ENCODE measurements around the gene ATIC.
"Not testable (repeated sequence)": the region's sequence is repeated elsewhere in the genome, so short reads cannot be mapped to it uniquely, and the experiment has no call there.

The ATIC gene

DNA sequence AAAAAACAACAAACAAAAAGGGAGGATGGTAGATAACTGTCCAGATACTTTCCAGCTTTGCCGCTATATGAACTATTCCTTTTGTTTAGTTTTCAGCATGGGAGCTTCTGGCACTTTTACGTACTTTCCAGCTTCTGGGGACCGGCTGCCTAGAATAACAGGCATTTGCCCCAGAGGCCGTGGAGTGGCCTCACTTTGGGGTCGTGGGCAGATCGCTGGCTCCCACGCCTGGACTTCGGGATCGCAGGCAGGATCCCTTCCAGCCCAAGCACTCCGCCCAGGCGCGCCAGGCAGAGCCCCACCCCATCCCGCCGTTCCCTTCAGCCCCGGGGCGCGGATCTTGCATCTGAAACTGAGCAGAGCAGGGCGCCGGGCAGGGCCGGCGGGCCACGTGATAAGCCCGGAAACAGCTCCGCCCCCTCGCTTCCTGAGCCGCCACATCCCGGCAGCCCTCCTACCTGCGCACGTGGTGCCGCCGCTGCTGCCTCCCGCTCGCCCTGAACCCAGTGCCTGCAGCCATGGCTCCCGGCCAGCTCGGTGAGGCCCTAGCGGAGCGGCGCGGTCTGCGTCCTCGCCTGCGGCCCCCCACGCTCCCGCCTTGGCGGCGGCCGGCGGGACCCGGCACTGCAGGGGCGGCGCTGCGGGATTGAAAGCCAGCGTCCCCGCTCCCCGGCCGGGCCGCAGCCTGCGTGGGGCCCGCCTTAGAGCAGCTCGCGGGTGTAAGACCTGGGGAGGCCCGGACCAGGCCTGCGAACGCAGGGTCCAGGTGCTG is at the start of gene ATIC:
TSS of gene ATIC (plus strand) at position 435 of the 772 bp plus-strand sequence. CDS start at position 519, 84 bp downstream.
- peak; percentile 91 for DNase-seq

GRCh38 chr2:215262303-215262702 is 49.6 kb upstream of the ATIC start:
- no peak for DNase-seq

- DNase-seq: no peak
Measured at GRCh38 chr2:215262741-215263362, 49.0 kb upstream of the ATIC start.

DNA sequence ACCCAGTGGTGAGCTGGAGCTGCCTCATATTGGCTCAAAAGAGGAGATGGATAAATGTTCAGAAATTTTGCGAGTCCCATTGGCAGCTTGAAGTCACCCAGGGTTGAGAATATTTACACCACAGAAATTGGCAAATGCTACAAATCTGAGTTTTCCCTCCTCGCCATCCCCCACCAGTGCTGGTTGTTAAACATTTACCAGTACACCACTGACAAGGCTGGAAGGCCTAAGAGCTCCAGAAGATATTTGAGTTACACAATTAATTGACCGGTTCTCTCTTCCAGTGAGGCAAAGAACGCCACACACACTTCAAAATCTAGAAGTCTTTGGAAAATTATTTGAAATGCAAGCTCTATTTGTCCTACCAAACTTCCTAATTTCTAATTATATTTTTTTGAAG is 47.5 kb upstream of the ATIC start:
- DNase-seq: no peak

GRCh38 chr2:215269397-215270117 is 42.3 kb upstream of the ATIC start:
- DNase-seq: peak; percentile 81

GRCh38 chr2:215270118-215270451 is 41.8 kb upstream of the ATIC start:
- DNase-seq: no peak

DNA sequence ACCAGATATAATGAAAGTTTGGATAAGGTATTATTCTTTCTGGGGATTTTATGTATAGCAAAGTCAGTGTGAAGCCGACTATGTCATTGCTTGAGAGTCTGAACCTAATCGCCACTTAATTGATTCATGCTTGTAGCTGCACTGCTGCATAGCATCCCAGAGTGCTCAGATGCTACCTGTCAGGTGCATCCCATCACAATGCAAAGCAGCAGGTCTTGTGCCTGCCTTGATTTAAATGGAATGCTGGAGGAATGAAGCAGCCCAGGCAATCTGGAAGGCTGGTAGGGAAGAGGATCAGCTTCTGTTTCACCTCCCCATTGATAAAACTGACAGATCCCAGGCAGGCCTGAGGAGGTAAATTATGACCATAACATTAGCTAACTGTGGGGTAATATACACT is 40.4 kb upstream of the ATIC start:
- DNase-seq: no peak

DNA sequence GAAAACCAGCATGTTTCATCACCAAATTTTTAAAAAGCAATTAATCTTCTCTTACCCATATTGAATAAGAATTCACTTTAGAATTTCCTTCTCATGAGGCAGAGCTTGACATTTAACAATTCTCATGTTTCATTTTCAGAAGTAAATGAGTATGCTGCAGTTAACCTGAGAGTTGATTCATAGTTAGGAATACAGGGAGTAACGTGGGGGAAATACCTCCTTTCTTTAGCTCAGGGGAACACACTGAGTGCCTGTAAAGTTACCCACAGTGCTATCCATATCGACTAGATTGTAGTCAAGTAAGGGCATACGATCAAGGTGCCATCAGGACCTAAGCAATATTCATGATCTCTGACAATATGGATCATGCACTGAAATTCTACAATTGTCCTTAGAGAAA is 38.9 kb upstream of the ATIC start:
- no peak for DNase-seq

- DNase-seq: no peak
Measured at GRCh38 chr2:215274829-215275228, 37.0 kb upstream of the ATIC start.

- no peak for DNase-seq
Measured at GRCh38 chr2:215275824-215276223, 36.0 kb upstream of the ATIC start.

DNA sequence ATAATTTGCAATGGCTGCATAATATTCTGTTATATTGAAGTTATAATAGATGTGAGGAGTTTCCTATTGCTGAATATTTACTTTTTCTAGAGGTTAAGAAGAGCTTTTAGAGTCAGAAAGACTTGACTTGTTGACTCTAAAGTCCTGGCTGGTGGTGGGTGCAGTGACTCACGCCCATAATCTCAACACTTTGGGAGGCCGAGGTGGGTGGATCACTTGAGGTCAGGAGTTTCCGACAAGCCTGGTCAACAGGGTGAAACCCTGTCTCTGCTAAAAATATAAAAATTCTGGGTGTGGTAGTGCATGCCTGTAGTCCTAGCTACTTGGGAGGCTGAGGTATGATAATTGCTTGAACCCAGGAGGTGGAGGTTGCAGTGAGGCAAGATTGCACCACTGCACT is 33.9 kb upstream of the ATIC start:
- no peak for DNase-seq

GRCh38 chr2:215280326-215280725 is 31.5 kb upstream of the ATIC start:
- no peak for DNase-seq

GRCh38 chr2:215283221-215283620 is 28.6 kb upstream of the ATIC start:
- DNase-seq: no peak

GRCh38 chr2:215286309-215286708 is 25.6 kb upstream of the ATIC start:
- DNase-seq: peak; percentile 28

DNA sequence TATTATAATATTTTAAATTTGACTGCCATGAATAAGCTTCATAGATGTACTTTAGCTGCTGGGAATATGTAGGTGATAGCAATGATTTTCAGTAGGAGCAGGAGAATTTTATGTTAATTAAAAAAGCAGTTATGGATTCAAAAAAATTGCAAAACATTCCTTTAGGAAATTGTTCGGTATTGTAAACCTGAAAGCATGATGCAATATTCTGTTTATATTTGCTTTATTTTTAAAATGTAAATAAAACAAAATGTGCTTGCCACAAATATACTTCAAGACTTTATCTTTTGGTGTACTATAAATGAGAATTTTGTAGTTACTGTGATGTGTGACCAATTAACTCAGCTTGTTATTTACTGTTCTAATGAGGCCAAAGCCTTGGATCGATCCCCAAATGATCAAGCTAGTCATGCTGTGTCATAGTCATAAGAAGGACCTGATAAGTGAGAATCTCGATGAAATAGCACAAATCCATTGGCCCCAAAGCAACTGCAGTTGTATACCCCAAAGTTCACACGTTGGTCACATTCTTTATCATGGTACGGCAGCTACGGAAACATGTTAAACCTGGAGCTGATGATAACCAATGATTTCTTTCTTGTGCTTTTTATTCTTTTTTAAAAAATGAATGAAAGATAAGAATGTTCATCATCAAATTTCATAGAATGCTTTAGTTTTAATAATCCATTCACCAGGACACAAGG is 23.6 kb upstream of the ATIC start:
- no peak for DNase-seq

DNA sequence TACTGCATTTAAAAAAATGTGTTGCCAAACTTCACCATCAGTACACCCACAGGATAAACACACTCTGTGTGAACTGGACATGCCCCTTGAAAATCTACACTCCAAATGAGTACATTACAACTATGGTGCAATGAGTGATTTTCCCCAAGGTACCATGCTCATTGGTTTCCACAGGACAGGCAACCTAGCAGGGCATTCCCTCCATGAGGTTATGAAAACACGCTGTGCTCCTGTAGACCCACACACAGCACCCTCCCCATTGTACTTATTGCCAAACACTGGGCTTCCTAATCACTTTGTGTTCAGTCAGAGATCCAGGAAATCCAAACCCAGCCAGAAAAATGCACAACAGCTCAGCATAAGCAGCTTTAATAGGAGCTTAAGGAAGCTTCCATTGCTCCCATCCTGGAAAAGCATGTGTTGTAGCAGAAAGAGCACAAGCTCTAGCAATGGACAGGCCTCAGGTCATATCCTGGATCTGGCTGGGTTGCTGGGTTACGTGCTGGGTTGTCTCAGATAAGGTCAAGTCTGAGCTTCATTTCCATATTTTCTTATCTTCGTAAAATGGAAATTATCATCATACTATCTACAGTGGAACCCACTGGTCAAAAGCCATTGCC is 20.8 kb upstream of the ATIC start:
- no peak for DNase-seq

DNA sequence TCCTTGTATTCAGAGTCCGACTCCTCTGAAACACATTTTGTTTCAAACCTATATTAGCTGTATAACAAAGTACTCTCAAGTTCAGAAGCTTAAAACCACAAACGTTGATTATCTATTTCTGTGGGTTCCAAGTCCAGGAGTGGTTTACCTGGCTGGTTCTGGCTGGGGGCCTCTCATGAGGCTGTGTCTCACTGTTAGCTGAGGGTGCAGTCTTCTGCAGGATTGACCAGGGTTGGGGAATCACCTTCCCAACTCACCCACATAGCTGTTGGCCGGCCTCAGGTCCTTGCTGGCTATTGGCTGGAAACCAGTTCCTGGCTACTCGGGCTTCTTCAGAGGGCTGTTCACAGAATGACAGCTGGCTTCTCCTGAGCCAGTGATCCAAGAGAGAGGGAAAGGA is 18.0 kb upstream of the ATIC start:
- DNase-seq: no peak

DNA sequence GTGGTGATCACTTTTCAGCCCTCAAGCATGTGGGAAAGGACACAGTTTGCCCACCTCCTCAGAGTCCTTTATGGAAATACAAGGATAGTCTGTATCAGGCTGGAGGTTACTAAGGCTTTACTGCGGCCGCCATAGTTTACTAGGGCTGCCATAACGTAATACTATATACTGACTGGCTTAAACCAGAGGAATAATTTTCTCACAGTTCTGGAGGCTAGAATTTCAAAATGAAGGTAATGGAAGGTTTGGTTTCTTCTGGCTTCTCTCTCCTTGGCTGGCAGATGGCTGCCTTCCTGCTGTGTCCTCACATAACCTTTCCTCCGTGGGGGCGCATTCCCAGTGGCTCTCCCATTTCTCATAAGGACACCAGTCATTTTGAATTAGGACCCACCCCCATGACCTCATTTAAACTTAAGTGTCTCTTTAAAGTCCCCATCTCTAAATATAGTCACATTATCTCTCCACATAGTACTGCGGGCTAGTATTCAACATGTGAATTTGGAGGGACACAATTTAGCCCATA is 12.5 kb upstream of the ATIC start:
- DNase-seq: no peak

DNA sequence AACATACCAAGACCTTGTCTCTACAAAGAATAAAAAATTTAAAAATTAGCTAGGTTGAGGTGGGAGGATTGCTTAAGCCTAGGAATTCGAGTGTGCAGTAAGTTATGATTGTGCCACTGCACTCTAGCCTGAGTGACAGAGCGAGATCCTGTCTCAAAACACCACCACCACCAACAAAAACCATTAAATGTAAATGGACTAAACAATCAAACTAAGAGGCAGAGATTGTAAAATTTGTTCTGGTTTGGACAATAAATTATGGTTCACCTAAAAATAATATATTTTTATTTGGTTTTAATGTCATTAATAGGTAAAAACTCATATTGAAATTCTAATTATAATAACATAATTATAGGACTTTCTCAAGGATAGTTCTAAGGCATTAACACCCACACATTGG is 9.9 kb upstream of the ATIC start:
- no peak for DNase-seq

DNA sequence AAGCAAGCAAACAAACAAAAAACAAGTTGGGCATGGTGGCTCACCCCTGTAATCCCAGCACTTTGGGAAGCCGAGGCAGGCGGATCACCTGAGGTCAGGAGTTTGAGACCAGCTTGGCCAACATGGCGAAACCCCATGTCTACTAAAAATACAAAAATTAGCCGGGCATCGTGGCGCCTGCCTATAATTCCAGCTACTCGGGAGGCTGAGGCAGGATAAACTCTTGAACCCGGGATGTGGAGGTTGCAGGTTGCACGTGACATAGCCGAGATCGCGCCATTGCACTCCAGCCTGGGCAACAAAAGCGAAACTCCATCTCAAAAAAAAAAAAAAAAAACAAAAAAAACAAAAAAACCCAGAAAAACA is 617 bp upstream of the ATIC start:
- not testable (repeated sequence) for DNase-seq

- no peak for DNase-seq
Measured at GRCh38 chr2:215313255-215313613, 1.4 kb downstream of the ATIC start.

DNA sequence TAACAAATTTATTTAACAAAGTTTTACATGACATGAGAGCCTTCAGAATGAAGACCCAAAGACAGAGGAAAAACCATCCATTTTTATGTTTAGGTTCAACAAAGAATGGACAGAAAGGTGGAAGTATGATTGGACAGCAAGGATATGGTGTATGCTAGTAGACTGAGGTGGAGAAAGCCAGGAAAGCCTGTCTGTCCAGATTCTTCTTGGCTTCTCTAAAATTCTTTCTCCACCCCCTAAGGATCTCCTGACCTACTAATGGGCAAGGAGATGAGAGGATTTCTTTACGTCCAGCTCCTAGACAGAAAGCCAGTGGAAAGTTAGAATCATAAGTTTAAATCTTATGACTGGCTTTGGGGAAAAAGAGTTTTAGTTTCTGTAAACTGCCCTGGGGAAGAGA is 3.0 kb downstream of the ATIC start:
- DNase-seq: no peak

GRCh38 chr2:215315301-215315700 is 3.4 kb downstream of the ATIC start:
- no peak for DNase-seq

Data from fibroblast of upper back skin (primary cell).